ENCODE results near the gene PRRX2.

GRCh38 chr9:129667850-129668249 lies 2.4 kb downstream of the PRRX2 start:
- TF ChIP-seq EZH2phosphoT487 (IDR thresholded peaks at IDR 0.05; ENCODE audit: insufficient read depth, low read depth): no peak
- no peak for TF ChIP-seq EZH2 (IDR thresholded peaks at IDR 0.05; ENCODE audit: insufficient read depth, poor library complexity, severe bottlenecking)
